ENCODE data around the gene SIN3B.

Gene SIN3B

DNA sequence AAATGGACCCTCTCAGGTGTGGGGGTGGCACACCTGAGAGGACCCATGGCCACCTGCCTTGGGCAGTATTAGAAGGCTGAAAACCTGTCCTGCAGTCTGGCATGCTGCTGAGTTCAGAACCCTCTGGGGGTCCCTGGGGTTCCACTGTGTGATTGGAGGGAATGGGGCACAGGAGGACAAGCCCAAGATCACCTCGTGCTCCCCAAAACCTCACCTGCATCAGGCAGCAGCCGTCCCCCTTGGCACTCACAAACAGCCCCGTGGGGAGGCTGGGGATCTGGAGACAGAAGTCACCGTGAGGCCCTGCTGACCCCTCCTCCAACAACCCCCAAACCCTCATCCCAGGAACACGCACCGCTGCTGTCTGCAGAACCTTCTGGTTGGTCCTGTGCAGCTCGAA, 74.1 kb downstream of the SIN3B start:
- no peak overlapping the region for H2AFZ ChIP-seq (ENCODE audit: low read depth, low read length, severe bottlenecking)
- no peaks in the 10 kb centered on the region for H4K20me1 ChIP-seq (ENCODE audit: low read depth, low read length)
- H3K9me3 ChIP-seq (ENCODE audit: insufficient read depth, low read length) = no peaks in the 10 kb centered on the region
- no peak overlapping the region for H3K27ac ChIP-seq (ENCODE audit: low read depth, low read length)
- H3K4me2 ChIP-seq (ENCODE audit: low read depth, low read length, poor library complexity, severe bottlenecking) = no peak overlapping the region
- no peaks in the 10 kb centered on the region for H3K79me2 ChIP-seq (ENCODE audit: insufficient read depth, low read length)
- no peak overlapping the region for H3K9ac ChIP-seq (ENCODE audit: low read length)
- no peaks in the 10 kb centered on the region for H3K9me2 ChIP-seq (replicated peaks; ENCODE audit: insufficient read depth, low read length)
- no peaks in the 10 kb centered on the region for H3K36me3 ChIP-seq (ENCODE audit: low read length)
- H3K27me3 ChIP-seq (ENCODE audit: low read length) = no peaks in the 10 kb centered on the region
- no peaks in the 10 kb centered on the region for H3F3A ChIP-seq (ENCODE audit: insufficient read depth)
- TF ChIP-seq, protein P1, sequence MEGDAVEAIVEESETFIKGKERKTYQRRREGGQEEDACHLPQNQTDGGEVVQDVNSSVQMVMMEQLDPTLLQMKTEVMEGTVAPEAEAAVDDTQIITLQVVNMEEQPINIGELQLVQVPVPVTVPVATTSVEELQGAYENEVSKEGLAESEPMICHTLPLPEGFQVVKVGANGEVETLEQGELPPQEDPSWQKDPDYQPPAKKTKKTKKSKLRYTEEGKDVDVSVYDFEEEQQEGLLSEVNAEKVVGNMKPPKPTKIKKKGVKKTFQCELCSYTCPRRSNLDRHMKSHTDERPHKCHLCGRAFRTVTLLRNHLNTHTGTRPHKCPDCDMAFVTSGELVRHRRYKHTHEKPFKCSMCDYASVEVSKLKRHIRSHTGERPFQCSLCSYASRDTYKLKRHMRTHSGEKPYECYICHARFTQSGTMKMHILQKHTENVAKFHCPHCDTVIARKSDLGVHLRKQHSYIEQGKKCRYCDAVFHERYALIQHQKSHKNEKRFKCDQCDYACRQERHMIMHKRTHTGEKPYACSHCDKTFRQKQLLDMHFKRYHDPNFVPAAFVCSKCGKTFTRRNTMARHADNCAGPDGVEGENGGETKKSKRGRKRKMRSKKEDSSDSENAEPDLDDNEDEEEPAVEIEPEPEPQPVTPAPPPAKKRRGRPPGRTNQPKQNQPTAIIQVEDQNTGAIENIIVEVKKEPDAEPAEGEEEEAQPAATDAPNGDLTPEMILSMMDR (IDR thresholded peaks at IDR 0.05; ENCODE audit: insufficient read depth, low read length, poor library complexity, severe bottlenecking) = no peak
- no peak for TF ChIP-seq EZH2phosphoT487 (conservative IDR thresholded peaks at IDR 0.05; ENCODE audit: low read length)
- H3K4me3 ChIP-seq (ENCODE audit: insufficient read depth, low read length, poor library complexity, severe bottlenecking) = no peak overlapping the region

DNA sequence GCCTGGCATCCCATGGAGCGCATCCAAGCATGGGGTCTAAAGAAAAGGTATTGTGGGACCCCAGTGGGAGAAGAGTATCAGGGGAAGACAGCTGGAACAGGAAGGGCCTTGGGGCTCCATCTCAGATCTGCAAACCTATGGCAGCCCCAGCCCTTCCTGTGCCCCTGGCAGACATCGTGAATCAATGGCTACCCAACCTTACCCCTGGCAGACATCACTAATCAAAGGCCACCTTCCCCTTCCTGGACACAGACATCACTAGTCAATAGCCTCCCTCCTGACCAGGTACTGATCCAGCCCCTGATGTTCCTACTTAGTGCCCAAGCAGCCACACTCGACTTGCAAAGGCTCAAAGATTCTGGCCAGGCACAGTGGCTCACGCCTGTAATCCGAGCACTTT, 75.4 kb downstream of the SIN3B start:
- H3K79me2 ChIP-seq (ENCODE audit: insufficient read depth, low read length) = no peaks in the 10 kb centered on the region
- no peaks in the 10 kb centered on the region for H3K9me2 ChIP-seq (replicated peaks; ENCODE audit: insufficient read depth, low read length)
- no peaks in the 10 kb centered on the region for H3K9me3 ChIP-seq (ENCODE audit: insufficient read depth, low read length)
- no peaks in the 10 kb centered on the region for H3K36me3 ChIP-seq (ENCODE audit: low read length)
- no peak overlapping the region for H3K27ac ChIP-seq (ENCODE audit: low read depth, low read length)
- no peaks in the 10 kb centered on the region for H3F3A ChIP-seq (ENCODE audit: insufficient read depth)
- no peaks in the 10 kb centered on the region for H3K27me3 ChIP-seq (ENCODE audit: low read length)
- H4K20me1 ChIP-seq (ENCODE audit: low read depth, low read length) = no peaks in the 10 kb centered on the region
- no peak overlapping the region for H3K9ac ChIP-seq (ENCODE audit: low read length)
- H2AFZ ChIP-seq (ENCODE audit: low read depth, low read length, severe bottlenecking) = no peak overlapping the region
- H3K4me2 ChIP-seq (ENCODE audit: low read depth, low read length, poor library complexity, severe bottlenecking) = no peak overlapping the region
- no peak overlapping the region for H3K4me3 ChIP-seq (ENCODE audit: insufficient read depth, low read length, poor library complexity, severe bottlenecking)
- TF ChIP-seq EZH2phosphoT487 (conservative IDR thresholded peaks at IDR 0.05; ENCODE audit: low read length) = no peak
- TF ChIP-seq, protein P1 (IDR thresholded peaks at IDR 0.05; ENCODE audit: insufficient read depth, low read length, poor library complexity, severe bottlenecking) = no peak

DNA sequence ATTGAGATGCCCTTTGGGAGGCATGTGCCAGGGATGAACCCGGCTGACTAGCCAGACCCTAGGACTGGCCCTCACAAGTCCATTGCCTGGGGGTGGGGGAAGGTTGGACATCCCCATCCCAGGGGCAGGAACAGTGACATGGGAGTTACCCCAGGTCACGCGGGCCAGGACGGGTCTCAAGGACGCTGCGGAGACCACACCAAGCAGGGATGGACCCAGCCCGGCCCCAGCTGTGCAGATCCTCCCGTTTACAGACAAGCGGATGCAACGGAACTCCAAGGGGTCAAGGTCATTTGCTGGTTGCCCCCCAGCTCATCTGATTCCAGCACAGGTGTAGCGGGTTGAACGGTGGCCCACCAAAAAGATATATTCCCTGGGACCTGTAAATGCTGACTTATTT, 79.6 kb downstream of the SIN3B start:
- Histone ChIP-seq H3F3A (ENCODE audit: insufficient read depth) (no peaks in the 10 kb centered on the region), H2AFZ (ENCODE audit: low read depth, low read length, severe bottlenecking) (no peak overlapping the region), H4K20me1 (ENCODE audit: low read depth, low read length) (no peaks in the 10 kb centered on the region), H3K9ac (ENCODE audit: low read length) (no peak overlapping the region), H3K9me2 (replicated peaks; ENCODE audit: insufficient read depth, low read length) (no peaks in the 10 kb centered on the region), H3K27me3 (ENCODE audit: low read length) (no peaks in the 10 kb centered on the region), H3K36me3 (ENCODE audit: low read length) (no peaks in the 10 kb centered on the region), H3K4me2 (ENCODE audit: low read depth, low read length, poor library complexity, severe bottlenecking) (no peak overlapping the region), H3K79me2 (ENCODE audit: insufficient read depth, low read length) (no peaks in the 10 kb centered on the region), H3K4me3 (ENCODE audit: insufficient read depth, low read length, poor library complexity, severe bottlenecking) (no peak overlapping the region), H3K9me3 (ENCODE audit: insufficient read depth, low read length) (peaks cover 17% of the 10 kb centered on the region), H3K27ac (ENCODE audit: low read depth, low read length) (no peak overlapping the region)
- TF ChIP-seq EZH2phosphoT487 (conservative IDR thresholded peaks at IDR 0.05; ENCODE audit: low read length) = no peak
- TF ChIP-seq, protein P1 (IDR thresholded peaks at IDR 0.05; ENCODE audit: insufficient read depth, low read length, poor library complexity, severe bottlenecking) = no peak

All from SU-DHL-6 (cell line).